DLD1 (cell line): ENCODE measurements around the gene CCDC102B.
"Not testable (repeated sequence)": the region's sequence is repeated elsewhere in the genome, so short reads cannot be mapped to it uniquely, and the experiment has no call there.

Experiments
- in situ Hi-C: cut with HindIII; loops from 2 replicates; pipeline ENCODE4 v1.10.0; 2017; ENCODE audit warnings: low sequenced_read_pairs

The CCDC102B gene

DNA sequence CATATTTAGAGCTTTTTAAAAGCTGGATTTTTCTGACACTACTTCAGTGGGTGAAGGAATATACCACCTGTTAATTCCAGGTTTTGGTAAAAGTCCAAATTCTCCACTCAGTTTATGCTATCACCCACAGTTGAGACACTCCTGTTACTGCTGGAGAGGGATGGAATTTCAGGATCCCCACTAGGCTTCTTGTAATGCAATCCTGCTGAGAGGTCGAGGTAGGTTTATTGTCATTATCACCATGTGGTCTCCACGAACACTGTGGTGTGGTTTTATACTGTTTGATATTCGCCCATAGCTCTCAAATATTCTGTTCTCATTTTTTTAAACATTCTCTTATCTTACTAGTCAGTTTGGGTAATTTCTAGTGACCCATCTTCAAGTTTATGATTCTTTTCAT is 167.9 kb downstream of the CCDC102B start:
- in situ Hi-C loops: no loop called here

DNA sequence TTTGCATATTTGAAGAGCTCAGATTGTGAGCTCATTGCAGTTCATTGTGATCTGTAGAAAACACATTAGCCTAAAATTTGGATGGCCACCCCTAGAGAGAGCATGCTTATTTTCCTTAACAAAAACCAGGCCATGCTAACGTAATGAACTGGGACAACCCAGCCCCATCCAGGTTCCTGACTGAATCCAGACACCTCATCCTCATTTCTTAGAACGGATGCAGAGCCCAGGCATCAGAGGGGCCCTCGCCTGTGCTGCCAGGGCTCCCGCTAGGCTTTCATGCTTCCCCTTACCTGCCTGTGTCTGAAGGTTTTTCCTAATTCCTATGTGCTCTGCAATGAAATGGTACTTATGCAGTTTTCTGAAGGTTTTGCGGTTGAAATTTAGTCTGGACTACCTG is 171.1 kb downstream of the CCDC102B start:
- in situ Hi-C loops: no loop called here

DNA sequence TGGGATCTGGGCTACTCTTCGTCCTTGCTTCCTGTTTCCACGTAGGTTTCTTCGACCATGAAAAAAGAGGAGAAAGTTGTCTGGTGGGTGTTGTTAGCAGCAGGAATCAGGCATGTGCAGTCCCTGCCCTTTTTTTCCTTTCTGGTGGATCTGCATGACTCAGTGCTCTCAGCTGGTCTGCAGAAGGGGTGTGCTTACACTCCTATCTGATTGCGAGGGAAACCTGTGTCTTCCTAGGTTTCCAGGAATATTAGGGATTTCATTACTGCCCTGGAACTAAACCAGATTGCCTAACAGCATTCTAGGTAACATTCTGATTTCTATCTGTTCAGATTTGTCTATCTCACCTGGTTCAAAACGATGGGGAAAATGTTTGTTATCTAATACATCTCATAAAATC is 174.3 kb downstream of the CCDC102B start:
- in situ Hi-C loops: no loop called here

DNA sequence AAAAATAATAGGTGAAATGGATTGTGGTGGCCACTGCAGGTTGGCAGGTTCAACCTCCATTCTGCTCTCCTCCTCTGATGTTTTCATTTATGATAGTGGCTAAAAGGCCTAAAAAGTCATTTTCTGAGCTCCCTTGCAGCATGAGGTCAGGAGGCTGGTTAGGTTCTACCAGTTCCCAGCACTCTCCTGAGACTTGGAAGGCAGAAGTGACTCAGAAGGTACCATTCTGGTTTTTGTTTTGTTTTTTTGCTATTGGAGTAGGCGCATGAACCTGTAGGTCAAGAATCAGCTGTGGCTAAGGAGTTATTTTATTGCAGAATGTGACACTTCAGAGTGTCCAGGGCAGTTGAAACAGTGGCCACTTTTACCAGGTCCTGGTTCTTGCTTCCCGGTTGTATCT is 181.9 kb downstream of the CCDC102B start:
- in situ Hi-C loops: no loop called here

DNA sequence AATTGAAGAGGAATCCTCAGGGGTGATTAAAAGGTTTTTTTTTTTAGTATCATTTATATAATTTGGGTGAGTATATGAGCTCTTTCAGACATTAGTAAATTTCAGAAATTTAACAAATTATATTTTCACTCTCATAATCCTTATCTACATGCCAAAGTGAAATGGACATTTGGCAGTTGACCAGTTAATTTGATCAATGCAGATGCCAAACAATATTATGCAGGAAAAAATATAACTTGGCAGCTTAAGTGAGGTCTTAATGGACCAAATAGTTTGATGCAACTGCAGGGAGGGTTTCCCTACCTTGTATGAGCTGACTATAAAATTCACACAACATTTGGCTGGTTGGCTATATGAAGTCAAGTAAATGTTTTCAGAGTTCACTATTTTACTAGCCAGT is 185.2 kb downstream of the CCDC102B start:
- in situ Hi-C loops: no loop called here

DNA sequence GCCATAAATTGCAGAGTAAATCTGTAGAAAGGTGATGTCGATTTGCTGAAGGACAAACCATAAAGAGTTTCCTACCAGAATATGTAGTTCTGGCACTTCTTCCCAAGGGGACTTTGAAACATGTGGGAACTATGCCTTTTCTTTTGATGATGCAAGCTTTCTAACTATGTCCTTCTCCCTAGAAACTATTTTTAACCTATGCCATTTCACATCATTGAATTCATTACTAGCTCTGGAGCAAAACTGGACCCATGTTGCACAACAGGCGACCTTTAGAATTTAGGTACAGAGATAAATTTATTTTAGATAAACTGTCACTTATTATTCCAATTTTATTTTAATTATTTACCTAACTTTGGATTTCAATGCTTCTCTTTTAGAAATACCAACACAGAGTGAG is 186.5 kb downstream of the CCDC102B start:
- in situ Hi-C loops: no loop called here

DNA sequence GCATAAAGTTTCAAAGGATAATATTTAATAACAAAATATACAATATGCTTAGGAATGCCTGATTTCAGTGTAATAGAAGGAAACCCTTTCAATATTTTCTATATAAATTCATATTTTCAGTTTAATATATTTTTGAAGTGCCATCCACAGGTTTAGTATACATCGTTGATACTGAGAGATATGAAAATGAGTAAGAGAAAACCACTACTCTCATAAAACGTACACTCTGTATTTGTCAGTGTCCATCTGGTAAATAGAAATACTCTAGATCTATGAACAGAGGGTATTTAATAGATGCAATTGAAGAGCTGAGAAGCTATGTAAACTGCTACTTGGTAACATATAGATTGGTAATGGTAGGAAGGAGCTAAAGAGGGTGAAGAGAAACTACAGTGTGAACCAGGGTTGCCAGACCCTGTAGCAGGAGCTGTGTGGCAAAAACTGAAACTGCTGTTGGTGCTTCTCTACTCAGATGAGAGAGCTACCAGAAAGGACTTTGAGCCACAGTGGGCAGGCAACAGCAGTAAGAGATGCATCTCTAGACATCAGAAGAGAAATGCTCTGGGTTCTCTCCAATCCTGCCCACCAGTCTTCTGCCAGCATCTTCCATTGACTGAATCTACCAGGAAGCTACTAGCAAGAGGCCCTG is 187.4 kb downstream of the CCDC102B start:
- in situ Hi-C loops: no loop called here

DNA sequence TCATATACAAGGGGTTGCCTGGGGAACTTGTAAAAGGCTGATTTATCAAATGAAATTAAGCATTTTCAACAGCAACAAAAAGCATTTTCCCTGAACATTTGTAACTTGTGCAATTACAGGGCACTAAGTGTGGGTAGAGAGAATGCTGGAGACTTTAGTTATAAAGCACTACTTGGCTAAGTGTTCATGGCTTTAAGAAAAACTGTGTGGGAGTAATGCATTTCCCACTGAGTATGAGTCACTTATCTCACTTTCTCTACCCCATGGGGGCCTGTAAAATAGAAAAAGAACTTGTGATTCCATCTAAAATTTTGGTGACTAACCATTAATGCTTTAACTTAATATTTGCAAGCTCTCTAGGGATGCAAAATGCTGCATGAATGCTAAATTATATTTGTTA is 193.4 kb downstream of the CCDC102B start:
- in situ Hi-C loops: no loop called here

DNA sequence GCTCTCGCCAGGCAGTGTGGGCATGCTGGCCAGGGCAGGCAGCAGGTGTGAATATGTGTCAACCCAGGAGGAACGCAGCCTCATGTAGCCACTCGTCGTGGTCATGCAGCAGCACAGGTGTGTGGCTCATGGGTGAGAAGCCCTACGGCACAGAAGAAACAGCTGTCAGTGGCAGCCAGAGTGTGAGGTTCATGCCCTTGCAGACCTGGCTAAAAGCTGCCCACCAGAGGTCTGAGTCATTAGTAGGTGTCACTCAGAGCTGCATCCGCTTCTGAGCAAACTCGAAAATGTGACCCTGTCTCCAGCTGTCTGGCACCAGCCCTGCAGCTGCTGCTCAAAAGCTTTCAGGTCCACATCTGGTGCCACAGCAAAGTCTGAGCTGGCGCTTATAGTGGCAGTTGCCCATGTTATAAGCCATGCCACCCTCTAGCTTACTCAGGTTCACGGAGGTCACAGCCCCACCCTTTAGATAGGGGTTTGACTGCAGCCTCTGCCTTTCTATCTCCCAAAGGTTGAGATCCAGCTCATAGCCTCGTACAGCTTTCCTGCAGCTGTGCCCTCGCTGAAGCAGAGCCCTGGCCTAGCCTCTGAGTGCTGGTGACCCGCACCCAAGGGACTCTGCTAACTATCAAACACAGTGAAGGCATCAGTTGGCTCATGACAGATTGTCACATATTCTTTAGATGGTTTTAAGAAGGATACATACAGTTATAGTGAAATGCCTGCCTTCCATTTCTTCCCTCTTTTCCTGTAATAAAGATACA is 195.0 kb downstream of the CCDC102B start:
- in situ Hi-C loops: no loop called here

DNA sequence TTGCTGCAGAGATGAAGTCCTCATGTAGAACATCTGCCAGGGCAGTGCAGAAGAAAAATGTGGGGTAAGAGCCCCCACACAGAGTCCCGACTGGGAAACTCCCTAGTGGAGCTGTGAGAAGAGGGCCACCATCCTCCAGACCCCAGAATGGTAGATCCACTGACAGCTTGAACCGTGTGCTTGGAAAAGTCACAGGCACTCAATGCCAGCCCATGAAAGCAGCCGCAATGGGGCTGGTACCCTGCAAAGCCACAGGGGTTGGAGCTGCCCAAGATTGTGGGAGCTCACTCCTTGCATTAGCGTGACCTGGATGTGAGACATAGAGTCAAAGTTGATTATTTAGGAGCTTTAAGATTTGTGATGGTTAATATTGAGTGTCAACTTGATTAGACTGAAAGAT is 197.8 kb downstream of the CCDC102B start:
- in situ Hi-C loops: no loop called here

DNA sequence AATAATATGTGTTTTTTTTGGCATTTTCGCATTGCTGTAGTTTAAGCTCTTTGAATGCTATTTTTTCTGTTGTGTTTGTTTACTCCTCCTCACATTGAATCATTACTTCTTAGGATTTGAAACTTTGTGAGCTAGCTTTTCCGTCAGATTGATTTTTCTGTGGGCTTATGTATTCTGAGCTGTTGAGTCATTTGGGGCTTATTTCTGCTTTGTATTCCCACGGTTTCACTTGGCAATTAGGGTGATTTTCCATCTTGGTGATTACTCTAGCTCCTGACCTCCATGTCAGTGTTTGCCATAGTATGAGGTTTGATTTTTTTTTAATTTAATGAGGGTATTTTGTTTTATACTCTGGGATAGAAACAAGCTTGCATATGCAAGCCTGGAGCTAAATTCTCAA is 200.0 kb downstream of the CCDC102B start:
- in situ Hi-C loops: no loop called here

DNA sequence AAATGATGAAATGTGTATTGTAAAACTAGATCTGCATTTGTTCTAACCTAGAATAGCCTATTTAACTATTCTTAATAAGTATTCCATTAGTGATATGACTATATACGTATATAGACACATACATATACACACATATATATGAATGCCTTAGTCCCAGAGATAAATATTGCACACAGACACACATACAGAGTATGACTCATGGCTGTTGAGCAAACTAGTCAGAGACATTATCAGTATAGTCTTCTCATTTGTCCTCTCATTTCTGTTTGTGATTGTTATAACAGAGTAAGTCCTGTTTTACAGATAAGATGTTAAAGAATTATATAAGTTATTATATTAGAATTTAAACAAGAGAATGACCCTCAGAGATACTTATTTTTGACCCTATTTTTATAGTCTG is 202.5 kb downstream of the CCDC102B start:
- in situ Hi-C loops: no loop called here

DNA sequence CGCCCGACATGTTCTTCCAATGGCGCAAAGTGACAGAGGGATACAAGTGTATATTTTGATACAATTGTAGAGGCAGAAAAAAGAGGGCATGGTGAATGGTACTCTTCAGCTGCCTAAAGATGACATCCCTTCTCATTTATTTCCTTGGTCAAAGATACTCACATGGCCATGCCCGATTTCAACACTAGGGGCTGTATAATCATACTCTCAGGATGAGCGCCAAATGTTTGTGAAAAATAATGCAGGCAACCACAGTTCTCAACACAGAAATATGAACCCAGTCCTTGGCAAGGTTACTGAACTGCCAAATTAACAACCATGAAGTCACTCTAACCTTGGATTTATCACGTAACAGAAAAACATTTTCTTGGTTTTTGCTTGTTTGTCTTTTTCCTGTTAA is 204.4 kb downstream of the CCDC102B start:
- in situ Hi-C loops: no loop called here

DNA sequence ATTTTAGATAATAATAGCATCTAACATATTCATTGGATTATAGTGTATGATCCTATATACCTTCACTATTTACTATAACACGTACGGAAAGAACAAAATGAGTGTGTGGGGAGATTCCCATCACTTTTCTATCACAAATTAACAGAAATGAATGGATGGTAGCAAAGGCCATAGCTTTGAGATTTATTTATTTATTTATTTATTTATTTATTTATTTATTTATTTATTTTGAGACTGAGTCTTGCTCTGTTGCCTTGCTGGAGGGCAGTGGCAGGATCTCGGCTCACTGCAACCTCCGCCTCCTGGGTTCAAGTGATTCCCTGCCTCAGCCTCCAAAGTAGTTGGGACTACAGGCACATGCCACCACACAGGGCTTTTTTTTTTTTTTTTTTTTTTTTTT is 208.3 kb downstream of the CCDC102B start:
- in situ Hi-C loops: not testable (repeated sequence)

DNA sequence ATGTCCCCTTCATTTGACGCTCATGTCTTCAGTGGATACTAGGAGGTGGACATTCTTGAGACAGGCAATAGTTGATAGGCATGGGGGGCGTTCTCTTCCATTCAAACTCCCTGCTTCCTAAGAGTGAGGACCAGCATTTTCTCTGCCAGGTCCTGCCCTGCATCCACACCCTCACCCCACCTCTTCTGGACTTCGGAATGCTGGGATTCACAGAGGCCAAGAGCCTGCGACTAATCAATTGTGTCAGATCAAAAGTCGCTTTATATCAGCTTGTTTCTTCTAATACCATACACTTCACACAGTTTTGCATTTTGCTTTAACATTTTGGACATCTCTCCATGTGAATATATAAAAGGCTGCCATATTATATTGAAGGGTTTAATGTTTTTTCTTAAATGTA is 210.7 kb downstream of the CCDC102B start:
- in situ Hi-C loops: no loop called here

DNA sequence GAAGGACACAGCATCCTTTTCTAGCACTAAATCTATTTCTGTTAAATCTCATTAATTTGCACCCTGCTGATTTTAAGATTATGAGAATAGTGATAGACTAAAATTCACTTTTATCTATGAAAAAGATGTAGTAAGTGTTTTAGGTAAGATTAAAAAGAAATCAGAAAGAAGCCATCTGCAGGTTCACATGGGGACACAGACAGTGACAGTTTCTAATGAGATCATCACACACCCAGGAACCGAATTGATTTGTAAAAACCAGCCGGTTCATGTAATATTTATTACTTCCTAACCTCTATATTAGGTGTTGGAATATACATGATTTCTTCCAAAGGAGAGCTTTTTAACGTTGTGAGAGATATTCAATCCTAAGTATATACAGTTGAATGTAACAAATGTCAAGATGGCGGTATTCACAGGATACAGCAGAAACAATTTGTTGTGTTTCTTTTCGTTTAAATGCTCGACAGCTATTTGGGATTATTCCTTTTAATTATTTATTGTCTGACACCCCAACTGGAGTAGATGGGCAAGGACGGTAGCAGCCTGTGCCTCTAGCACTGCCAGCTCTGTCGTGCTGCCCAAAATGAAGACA is 223.4 kb downstream of the CCDC102B start:
- in situ Hi-C loops: no loop called here

DNA sequence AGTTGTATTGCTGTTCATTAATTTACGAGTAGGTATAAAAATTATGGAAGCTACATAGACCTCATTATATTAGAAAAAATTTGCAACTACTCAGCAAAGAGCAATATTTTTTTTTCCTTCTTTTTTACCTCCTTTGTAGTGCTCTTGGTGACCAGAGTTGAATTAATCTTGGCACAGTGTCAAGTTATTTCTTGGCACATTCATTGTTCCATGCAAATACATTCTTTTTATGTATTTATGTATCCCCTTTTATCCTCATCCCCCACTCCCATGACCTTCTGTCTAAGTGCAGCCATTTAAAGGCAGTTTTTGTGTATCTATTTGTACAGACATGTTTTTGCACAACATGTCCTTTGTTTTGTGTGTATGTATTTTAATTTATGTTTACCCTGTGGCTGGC is 224.5 kb downstream of the CCDC102B start:
- in situ Hi-C loops: no loop called here

DNA sequence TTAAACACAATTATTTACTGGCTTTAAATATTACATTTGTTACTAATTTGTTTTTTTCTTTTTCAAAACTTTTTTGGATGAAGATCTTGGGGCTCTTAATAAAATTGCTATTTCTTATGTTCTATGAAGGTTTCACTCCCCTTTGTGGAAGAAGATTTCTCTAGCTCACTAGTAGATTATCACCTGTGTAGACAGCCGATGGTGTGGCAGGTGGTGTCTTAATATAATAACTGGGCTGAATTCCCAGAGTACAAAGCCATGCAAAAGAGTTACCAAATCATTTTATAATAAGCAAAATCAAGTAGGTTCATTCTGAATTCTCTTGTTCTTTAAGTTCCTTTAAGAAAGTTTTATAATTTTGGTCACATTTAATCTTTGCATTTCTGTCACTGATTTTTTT is 233.7 kb downstream of the CCDC102B start:
- in situ Hi-C loops: no loop called here

DNA sequence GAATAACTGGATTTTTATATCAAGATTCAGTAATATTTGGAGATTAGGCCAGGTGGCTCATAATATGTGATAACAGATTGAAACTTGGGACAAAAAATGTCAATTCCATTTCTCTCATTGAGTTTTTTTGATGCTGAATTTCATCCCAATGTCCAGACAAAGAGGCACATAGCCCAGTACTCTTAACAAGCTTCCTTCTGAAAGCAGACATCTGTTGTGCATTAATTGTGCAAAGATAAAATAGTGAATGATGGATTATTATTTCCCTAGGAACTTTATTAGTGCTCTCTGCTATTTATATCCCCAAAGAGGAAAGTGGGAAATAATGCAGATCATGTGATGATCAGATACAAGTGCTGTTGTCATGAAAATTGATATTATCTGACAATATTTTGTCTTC is 234.1 kb downstream of the CCDC102B start:
- in situ Hi-C loops: no loop called here

DNA sequence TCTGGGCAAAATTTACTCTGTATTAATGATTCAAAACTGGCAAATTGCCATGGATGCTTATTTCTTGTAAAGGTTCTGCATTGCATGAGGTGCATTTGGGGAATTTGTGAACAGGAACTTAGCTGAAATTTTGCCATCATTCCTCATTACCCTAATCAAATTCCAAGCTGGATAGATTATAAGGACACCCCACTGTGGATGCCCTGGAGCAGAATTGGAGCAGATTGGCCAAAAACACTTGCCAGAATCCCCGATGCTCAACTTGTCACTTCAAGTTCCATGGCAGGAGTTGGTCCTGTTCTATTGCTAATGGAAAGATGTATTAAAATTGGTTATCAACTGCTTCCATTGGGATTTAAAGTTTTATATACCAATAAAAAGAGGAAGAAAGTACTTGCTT is 237.9 kb downstream of the CCDC102B start:
- in situ Hi-C loops: no loop called here

DNA sequence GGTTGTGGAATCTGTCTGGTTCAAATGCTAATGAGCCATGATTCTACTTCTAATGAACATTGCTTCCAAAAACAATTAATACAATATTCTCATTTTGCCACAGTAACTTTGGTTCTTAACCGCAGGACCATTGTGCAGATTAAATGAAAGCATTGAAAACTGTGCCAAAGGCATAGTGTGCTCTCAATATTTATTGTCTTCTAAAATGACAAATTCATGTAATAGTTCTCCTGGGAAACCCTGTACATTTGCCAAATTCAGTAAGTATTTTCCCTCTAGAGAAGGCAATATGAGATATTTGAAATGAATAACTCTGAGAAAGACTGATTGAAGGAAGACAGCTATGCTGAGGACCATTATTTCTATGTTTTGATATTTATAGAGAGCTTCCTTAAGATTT is 246.3 kb downstream of the CCDC102B start:
- in situ Hi-C loops: no loop called here

DNA sequence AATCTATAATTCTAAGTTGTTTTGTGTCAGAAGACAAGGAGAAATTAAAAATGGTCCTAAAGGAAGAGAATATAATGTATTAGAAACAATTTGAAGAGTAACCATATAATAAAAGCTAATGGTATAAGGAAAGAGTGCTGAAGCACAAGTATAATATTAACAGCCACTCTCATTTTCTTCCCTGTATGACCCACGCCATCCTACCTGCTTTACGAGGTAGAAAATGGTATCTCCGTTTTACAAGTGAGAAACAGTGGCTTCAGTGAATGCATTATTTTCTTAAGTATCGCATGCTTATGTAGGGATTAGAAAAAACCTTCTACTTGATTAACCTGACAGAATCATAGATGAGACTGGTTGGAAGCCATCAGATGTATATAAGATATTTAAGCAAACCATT is 266.2 kb downstream of the CCDC102B start:
- in situ Hi-C loops: no loop called here
